GM23248 (cell line): Measurements from ENCODE around the gene C1QL2.

Experiments
- EZH2 ChIP-seq: fragments of 200-600 bp; sonication (generic); IDR thresholded peaks from 2 replicates; pipeline ENCODE4 v1.6.1; 2018; ENCODE audit warnings: antibody characterized with exemption, mild to moderate bottlenecking; ENCODE audit not compliant: insufficient read depth, poor library complexity, severe bottlenecking
- EZH2phosphoT487 ChIP-seq: fragments of 200-600 bp; sonication (generic); IDR thresholded peaks from 2 replicates; pipeline ENCODE4 v1.6.1; 2018; ENCODE audit warnings: antibody characterized with exemption, moderate library complexity, mild to moderate bottlenecking, low read depth; ENCODE audit not compliant: insufficient read depth

- TF ChIP-seq EZH2 (no peak), EZH2phosphoT487 (no peak)
These were observed 39.3 kb downstream of the C1QL2 start for GRCh38 chr2:119119076-119119785.
